Right lobe of liver (tissue), 4 donors: ENCODE data around the gene ASTN1.

Experiments
- CTCF ChIP-seq, 4 donors: fragments of 200-600 bp in 3 of 4; fragments of 450-650 bp in 1 of 4; IDR thresholded peaks; one replicate each; pipeline versions ENCODE4 v1.5.1 to v1.8.0; 2016 to 2022; ENCODE audit warnings: antibody characterized with exemption in 4 of 4, mild to moderate bottlenecking in 2 of 4
- POLR2A ChIP-seq: fragments of 450-650 bp; IDR thresholded peaks from one replicate; pipeline ENCODE4 v1.6.1; 2017; ENCODE audit warnings: antibody characterized with exemption, mild to moderate bottlenecking
- donor health status: DM: no; HTN: no; CAD: no.
- donor health status: DM: no; HTN: no; CAD: no.
- donor health status: DM: no; HTN: yes; CAD: no.

- no peak for TF ChIP-seq POLR2A
- TF ChIP-seq CTCF (IDR thresholded peaks at IDR 0.05) = no peak
These were observed 169.4 kb downstream of the ASTN1 start for GRCh38 chr1:176994931-176995596.
